GM10847 (cell line): Measurements from ENCODE around the gene KHK.

Source experiments
- POLR2A ChIP-seq: IDR thresholded peaks from 2 replicates; pipeline ENCODE4 v1.6.1; 2011; ENCODE audit not compliant: insufficient read length; ENCODE audit errors: extremely low read depth

Gene KHK

GRCh38 chr2:27145682-27146081 lies 59.1 kb downstream of the KHK start:
- no peak for TF ChIP-seq POLR2A

- no peak for TF ChIP-seq POLR2A
These were observed 61.4 kb downstream of the KHK start for GRCh38 chr2:27147935-27148334.

GRCh38 chr2:27148801-27149439 lies 62.3 kb downstream of the KHK start, which contains the start of gene TCF23:
Gene TCF23, plus strand, starts transcription at chr2:27149004. Its CDS starts 130 bp downstream, at chr2:27149134.
- no peak for TF ChIP-seq POLR2A

- TF ChIP-seq POLR2A, result no peak
These were observed 63.2 kb downstream of the KHK start for GRCh38 chr2:27149570-27150405.
